HepG2 (cell line): ENCODE data around the gene RASA2. TPM values are rescaled to one million over a fixed set of nuclear protein-coding genes. Genes with fewer than 3 reads are reported as not detected.

Experiments used
- ARNT2 ChIP-seq: sonication (generic); formaldehyde crosslinking; IDR thresholded peaks from 2 replicates; pipeline ENCODE4 v1.8.0; 2022; ENCODE audit warnings: mild to moderate bottlenecking, low read depth, missing genetic modification reagents, moderate library complexity
- FOXP1 ChIP-seq, 2 experiments: fragments of 450-650 bp in 1 of 2; IDR thresholded peaks; 2 replicates each; pipeline ENCODE4 v1.6.1; 2017 to 2018; ENCODE audit warnings: antibody characterized with exemption in 1 of 2
- NFYC ChIP-seq: IDR thresholded peaks from 2 replicates; pipeline ENCODE4 v1.6.1; 2016; ENCODE audit warnings: missing genetic modification reagents, missing compliant biosample characterization
- SRSF1 ChIP-seq: fragments of 200-400 bp; formaldehyde crosslinking; optimal IDR thresholded peaks from 2 replicates; pipeline ENCODE3; 2017; ENCODE audit warnings: mild to moderate bottlenecking, low read depth, low read length, moderate library complexity
- SRY ChIP-seq: sonication (generic); formaldehyde crosslinking; IDR thresholded peaks from 2 replicates; pipeline ENCODE4 v1.8.0; 2022; ENCODE audit warnings: mild to moderate bottlenecking, missing genetic modification reagents
- ZBTB20 ChIP-seq: sonication (generic); formaldehyde crosslinking; IDR thresholded peaks from 2 replicates; pipeline ENCODE4 v1.8.1; 2023; ENCODE audit warnings: missing genetic modification reagents, low read depth, mild to moderate bottlenecking, borderline replicate concordance
- ZMYM2 ChIP-seq: sonication (generic); formaldehyde crosslinking; IDR thresholded peaks from 2 replicates; pipeline ENCODE4 v1.8.0; 2022; ENCODE audit warnings: mild to moderate bottlenecking, missing genetic modification reagents
- ZNF282 ChIP-seq: fragments of 450-650 bp; IDR thresholded peaks from 2 replicates; pipeline ENCODE4 v1.6.1; 2018; ENCODE audit not compliant: partially characterized antibody
- ZNF432 ChIP-seq: sonication (generic); formaldehyde crosslinking; IDR thresholded peaks from 2 replicates; pipeline ENCODE4 v1.5.0; 2020; ENCODE audit warnings: missing genetic modification reagents, mild to moderate bottlenecking, borderline replicate concordance
- ZNF451 ChIP-seq: sonication (generic); formaldehyde crosslinking; IDR thresholded peaks from 2 replicates; pipeline ENCODE4 v1.5.0; 2020; ENCODE audit warnings: mild to moderate bottlenecking, missing genetic modification reagents
- ZNF530 ChIP-seq: sonication (generic); formaldehyde crosslinking; IDR thresholded peaks from 2 replicates; pipeline ENCODE4 v1.5.0; 2020; ENCODE audit warnings: low read depth, mild to moderate bottlenecking, missing genetic modification reagents
- ZNF879 ChIP-seq: sonication (generic); formaldehyde crosslinking; IDR thresholded peaks from 2 replicates; pipeline ENCODE4 v1.8.1; 2023; ENCODE audit warnings: missing genetic modification reagents
- ZNF883 ChIP-seq: sonication (generic); formaldehyde crosslinking; IDR thresholded peaks from 2 replicates; pipeline ENCODE4 v1.5.1; 2020; ENCODE audit warnings: mild to moderate bottlenecking, missing genetic modification reagents; ENCODE audit errors: not compliant biosample characterization
- polyA plus RNA-seq, 8 experiments: library from polyadenylated mRNA; depleted of rRNA in 3 of 8; stranded (reverse) in 7 of 8; unstranded in 1 of 8; fragments of >200 nt; fragmentation: Illumina TruSeq in 4 of 8; extraction: Trizol in 4 of 8; gene quantifications; 2 replicates each; pipeline versions ENCODE4 v1.2.1 to v1.2.3, GENCODE V29; 2011 to 2016; ENCODE audit warnings: low read depth in 4 of 8, missing spikeins in 1 of 8, mixed read lengths in 1 of 8; ENCODE audit not compliant: insufficient read depth in 1 of 8
- total RNA-seq, 5 experiments: library from RNA; depleted of rRNA; stranded (reverse); fragments of >200 nt; fragmentation: Illumina TruSeq; extraction: Trizol; gene quantifications; 2 replicates each; pipeline ENCODE4 v1.2.3, GENCODE V29; 2016; ENCODE audit warnings: low read depth in 1 of 5
- TF ChIP-seq, protein P1 (sequence below): IDR thresholded peaks from 2 replicates; pipeline ENCODE4 v1.6.1; 2012; ENCODE audit warnings: low read depth, low read length, improper control_type of control experiment
- TF ChIP-seq, protein P2 (sequence below): sonication (generic); formaldehyde crosslinking; IDR thresholded peaks from 2 replicates; pipeline ENCODE4 v1.4.0; 2020; ENCODE audit warnings: missing genetic modification reagents, borderline replicate concordance
- TF ChIP-seq, protein P3 (sequence below): sonication (generic); formaldehyde crosslinking; IDR thresholded peaks from 2 replicates; pipeline ENCODE4 v1.5.0; 2020; ENCODE audit warnings: mild to moderate bottlenecking, missing genetic modification reagents
- TF ChIP-seq, protein P4 (sequence below): sonication (generic); formaldehyde crosslinking; IDR thresholded peaks from 2 replicates; pipeline ENCODE4 v1.4.0; 2020; ENCODE audit warnings: missing genetic modification reagents, borderline replicate concordance
- TF ChIP-seq, protein P5 (sequence below): sonication (generic); formaldehyde crosslinking; IDR thresholded peaks from 2 replicates; pipeline ENCODE4 v1.8.0; 2022; ENCODE audit warnings: missing genetic modification reagents, mild to moderate bottlenecking, inconsistent platforms, borderline replicate concordance

RASA2 gene
- total and polyA plus RNA-seq, 2 of the 13 experiments (the other 11 are each of a cell fraction or from before 2014, with no cell fraction given), result 5.4 to 8.5 TPM

DNA sequence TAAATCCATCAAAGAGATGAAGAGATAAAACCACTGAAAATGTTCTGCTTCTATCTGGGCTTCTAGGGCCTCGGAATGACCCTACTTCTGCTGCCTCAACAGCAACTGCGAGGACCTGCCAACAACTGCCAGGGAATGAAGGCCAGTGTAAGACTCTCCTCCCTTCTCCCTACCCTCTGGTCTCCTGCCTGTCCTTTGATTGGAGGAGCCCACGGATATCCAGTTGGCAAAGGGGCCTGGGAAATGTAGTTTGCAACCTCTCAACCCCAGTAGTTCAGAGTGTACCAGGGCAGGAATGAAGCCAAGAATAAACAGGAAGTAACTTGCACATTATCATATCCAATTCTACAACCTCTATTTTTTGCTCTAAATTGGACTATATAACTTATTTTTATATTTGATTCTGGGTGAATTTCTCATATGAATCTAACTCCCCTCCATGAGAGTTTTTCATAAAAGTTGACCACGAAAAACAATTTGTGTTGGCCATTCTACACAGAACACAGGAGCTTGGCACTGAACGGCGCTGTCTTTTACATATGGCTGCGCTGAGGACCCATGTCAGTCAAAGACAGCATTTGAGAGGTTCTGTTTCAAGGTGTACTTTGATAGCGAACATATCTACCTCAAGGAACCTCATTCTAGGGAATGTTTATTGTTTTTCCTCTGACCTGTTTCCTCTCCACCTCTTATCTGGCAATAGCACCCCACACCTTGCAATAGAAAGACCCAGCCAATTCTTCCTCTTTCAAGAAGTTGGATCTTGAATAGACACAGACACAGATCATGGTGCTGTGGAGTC, 160.1 kb downstream of the RASA2 start (continued):
- TF ChIP-seq, protein P1, sequence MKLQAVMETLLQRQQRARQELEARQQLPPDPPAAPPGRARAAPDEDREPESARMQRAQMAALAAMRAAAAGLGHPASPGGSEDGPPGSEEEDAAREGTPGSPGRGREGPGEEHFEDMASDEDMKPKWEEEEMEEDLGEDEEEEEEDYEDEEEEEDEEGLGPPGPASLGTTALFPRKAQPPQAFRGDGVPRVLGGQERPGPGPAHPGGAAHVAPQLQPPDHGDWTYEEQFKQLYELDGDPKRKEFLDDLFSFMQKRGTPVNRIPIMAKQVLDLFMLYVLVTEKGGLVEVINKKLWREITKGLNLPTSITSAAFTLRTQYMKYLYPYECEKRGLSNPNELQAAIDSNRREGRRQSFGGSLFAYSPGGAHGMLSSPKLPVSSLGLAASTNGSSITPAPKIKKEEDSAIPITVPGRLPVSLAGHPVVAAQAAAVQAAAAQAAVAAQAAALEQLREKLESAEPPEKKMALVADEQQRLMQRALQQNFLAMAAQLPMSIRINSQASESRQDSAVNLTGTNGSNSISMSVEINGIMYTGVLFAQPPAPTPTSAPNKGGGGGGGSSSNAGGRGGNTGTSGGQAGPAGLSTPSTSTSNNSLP, result no peak
- TF ChIP-seq, protein P2, sequence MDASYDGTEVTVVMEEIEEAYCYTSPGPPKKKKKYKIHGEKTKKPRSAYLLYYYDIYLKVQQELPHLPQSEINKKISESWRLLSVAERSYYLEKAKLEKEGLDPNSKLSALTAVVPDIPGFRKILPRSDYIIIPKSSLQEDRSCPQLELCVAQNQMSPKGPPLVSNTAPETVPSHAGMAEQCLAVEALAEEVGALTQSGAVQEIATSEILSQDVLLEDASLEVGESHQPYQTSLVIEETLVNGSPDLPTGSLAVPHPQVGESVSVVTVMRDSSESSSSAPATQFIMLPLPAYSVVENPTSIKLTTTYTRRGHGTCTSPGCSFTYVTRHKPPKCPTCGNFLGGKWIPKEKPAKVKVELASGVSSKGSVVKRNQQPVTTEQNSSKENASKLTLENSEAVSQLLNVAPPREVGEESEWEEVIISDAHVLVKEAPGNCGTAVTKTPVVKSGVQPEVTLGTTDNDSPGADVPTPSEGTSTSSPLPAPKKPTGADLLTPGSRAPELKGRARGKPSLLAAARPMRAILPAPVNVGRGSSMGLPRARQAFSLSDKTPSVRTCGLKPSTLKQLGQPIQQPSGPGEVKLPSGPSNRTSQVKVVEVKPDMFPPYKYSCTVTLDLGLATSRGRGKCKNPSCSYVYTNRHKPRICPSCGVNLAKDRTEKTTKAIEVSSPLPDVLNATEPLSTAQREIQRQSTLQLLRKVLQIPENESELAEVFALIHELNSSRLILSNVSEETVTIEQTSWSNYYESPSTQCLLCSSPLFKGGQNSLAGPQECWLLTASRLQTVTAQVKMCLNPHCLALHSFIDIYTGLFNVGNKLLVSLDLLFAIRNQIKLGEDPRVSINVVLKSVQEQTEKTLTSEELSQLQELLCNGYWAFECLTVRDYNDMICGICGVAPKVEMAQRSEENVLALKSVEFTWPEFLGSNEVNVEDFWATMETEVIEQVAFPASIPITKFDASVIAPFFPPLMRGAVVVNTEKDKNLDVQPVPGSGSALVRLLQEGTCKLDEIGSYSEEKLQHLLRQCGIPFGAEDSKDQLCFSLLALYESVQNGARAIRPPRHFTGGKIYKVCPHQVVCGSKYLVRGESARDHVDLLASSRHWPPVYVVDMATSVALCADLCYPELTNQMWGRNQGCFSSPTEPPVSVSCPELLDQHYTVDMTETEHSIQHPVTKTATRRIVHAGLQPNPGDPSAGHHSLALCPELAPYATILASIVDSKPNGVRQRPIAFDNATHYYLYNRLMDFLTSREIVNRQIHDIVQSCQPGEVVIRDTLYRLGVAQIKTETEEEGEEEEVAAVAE (CRISPR knock-in tag), result no peak
- TF ChIP-seq SRY (CRISPR knock-in tag) (no peak), ZBTB20 (CRISPR knock-in tag) (no peak), ZNF282 (no peak), ZNF530 (CRISPR knock-in tag) (no peak), FOXP1 (IDR thresholded peaks at IDR 0.05) (no peak), FOXP1 (CRISPR knock-in tag; IDR thresholded peaks at IDR 0.05) (no peak), NFYC (CRISPR knock-in tag) (peak; percentile 86), ZNF879 (no peak), ZNF451 (CRISPR knock-in tag) (no peak), SRSF1 (no peak), ZNF883 (CRISPR knock-in tag) (no peak), ARNT2 (no peak), ZNF432 (CRISPR knock-in tag) (no peak), ZMYM2 (CRISPR knock-in tag) (no peak)
- TF ChIP-seq, protein P3, sequence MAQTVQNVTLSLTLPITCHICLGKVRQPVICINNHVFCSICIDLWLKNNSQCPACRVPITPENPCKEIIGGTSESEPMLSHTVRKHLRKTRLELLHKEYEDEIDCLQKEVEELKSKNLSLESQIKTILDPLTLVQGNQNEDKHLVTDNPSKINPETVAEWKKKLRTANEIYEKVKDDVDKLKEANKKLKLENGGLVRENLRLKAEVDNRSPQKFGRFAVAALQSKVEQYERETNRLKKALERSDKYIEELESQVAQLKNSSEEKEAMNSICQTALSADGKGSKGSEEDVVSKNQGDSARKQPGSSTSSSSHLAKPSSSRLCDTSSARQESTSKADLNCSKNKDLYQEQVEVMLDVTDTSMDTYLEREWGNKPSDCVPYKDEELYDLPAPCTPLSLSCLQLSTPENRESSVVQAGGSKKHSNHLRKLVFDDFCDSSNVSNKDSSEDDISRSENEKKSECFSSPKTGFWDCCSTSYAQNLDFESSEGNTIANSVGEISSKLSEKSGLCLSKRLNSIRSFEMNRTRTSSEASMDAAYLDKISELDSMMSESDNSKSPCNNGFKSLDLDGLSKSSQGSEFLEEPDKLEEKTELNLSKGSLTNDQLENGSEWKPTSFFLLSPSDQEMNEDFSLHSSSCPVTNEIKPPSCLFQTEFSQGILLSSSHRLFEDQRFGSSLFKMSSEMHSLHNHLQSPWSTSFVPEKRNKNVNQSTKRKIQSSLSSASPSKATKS (CRISPR knock-in tag), result no peak
- TF ChIP-seq, protein P4, sequence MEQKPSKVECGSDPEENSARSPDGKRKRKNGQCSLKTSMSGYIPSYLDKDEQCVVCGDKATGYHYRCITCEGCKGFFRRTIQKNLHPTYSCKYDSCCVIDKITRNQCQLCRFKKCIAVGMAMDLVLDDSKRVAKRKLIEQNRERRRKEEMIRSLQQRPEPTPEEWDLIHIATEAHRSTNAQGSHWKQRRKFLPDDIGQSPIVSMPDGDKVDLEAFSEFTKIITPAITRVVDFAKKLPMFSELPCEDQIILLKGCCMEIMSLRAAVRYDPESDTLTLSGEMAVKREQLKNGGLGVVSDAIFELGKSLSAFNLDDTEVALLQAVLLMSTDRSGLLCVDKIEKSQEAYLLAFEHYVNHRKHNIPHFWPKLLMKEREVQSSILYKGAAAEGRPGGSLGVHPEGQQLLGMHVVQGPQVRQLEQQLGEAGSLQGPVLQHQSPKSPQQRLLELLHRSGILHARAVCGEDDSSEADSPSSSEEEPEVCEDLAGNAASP (CRISPR knock-in tag), result no peak
- TF ChIP-seq, protein P5, sequence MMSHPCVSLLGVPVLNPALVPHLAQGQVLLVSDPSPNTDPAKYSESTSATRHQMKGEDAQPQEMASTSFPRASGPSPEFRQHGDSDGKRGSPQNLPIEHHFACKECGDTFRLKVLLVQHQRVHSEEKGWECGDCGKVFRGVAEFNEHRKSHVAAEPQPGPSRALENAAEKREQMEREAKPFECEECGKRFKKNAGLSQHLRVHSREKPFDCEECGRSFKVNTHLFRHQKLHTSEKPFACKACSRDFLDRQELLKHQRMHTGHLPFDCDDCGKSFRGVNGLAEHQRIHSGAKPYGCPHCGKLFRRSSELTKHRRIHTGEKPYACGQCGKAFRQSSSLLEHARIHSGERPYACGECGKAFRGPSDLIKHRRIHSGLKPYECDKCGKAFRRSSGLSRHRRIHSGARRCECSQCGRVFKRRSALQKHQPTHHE, result no peak
